GM12878 (cell line): ENCODE results near the gene CACNA2D1. TPM values are rescaled to one million over a fixed set of nuclear protein-coding genes. Genes with fewer than 3 reads are reported as not detected.

ENCODE experiments used
- ATAC-seq: fragments of 200-7000 bp; cut with Tn5 transposase; 3 replicates; pipeline ENCODE4 v1.9.1; 2020; ENCODE audit warnings: mild to moderate bottlenecking, moderate library complexity
- BruUV-seq: library from RNA; stranded (reverse); fragments of 400-500 nt; replicated peaks from 2 replicates; lab custom pipeline; 2021; lab: Mats Ljungman, UMichigan
- CTCF ChIA-PET: fragments of 300-600 bp; sonication (Branson Sonifier 250); formaldehyde crosslinking; extraction: SDS; loops from one replicate; lab custom pipeline; 2021; ENCODE audit warnings: inconsistent platforms; lab: Yijun Ruan, JAX
- POLR2A ChIA-PET: fragments of 350-600 bp; formaldehyde crosslinking; extraction: SDS; loops from one replicate; lab custom pipeline; 2021; ENCODE audit warnings: inconsistent platforms; lab: Charles Lee
- RAD21 ChIA-PET: fragments of 300-600 bp; sonication (Branson Sonifier 250); formaldehyde crosslinking; loops from one replicate; lab custom pipeline; 2023; ENCODE audit warnings: antibody characterized with exemption; ENCODE audit not compliant: unreplicated experiment; lab: Charles Lee
- SMC1A ChIA-PET: fragments of 300-600 bp; sonication (Branson Sonifier 250); formaldehyde crosslinking; loops from one replicate; lab custom pipeline; 2023; ENCODE audit not compliant: unreplicated experiment, uncharacterized antibody; lab: Charles Lee
- DNase-seq: peaks from one replicate; pipeline ENCODE4 v3.0.0-alpha.2; 2011; ENCODE audit warnings: low read depth, low spot score
- FAIRE-seq: peaks from 3 replicates; lab custom pipeline; 2011; peaks lifted over from hg19 to GRCh38; lab: Jason Lieb, UNC
- H2AFZ ChIP-seq: 2 replicates; pipeline ENCODE4 v1.6.0; 2011; ENCODE audit warnings: low read depth, low read length, control low read depth; ENCODE audit not compliant: control insufficient read depth
- H3K27ac ChIP-seq: 2 replicates; pipeline ENCODE4 v1.5.1; 2011; ENCODE audit warnings: control low read depth; ENCODE audit not compliant: control insufficient read depth, insufficient read depth
- H3K27me3 ChIP-seq, 2 experiments: replicated peaks in 1 of 2; 2 replicates each; pipeline versions ENCODE4 v1.6.0 to v1.6.1; 2011; ENCODE audit warnings: low read length in 1 of 2; ENCODE audit not compliant: control insufficient read depth in 2 of 2, insufficient read depth in 2 of 2
- H3K36me3 ChIP-seq, 2 experiments: 2 replicates each; pipeline ENCODE4 v1.5.1; 2011; ENCODE audit warnings: low read length in 1 of 2; ENCODE audit not compliant: control insufficient read depth in 2 of 2, insufficient read depth in 2 of 2
- H3K4me1 ChIP-seq: 2 replicates; pipeline ENCODE4 v1.6.1; 2011; ENCODE audit warnings: mild to moderate bottlenecking, low read length, moderate library complexity, mixed read lengths; ENCODE audit not compliant: control insufficient read depth, insufficient read depth
- H3K4me2 ChIP-seq: 2 replicates; pipeline ENCODE4 v1.6.0; 2011; ENCODE audit warnings: control low read depth; ENCODE audit not compliant: control insufficient read depth, insufficient read depth
- H3K4me3 ChIP-seq: fragments of 200-600 bp; sonication (generic); 2 replicates; pipeline ENCODE4 v1.5.1; 2016
- H3K79me2 ChIP-seq: 2 replicates; pipeline ENCODE4 v1.6.0; 2011; ENCODE audit warnings: low read length; ENCODE audit not compliant: control insufficient read depth, insufficient read depth
- H3K9ac ChIP-seq: 2 replicates; pipeline ENCODE4 v1.8.0; 2011; ENCODE audit warnings: low read length, control low read depth, mixed read lengths; ENCODE audit not compliant: control insufficient read depth, insufficient read depth
- H3K9me3 ChIP-seq: replicated peaks from 3 replicates; pipeline ENCODE4 v1.5.1; 2011; ENCODE audit warnings: mild to moderate bottlenecking, low read length; ENCODE audit not compliant: control insufficient read depth, insufficient read depth
- H4K20me1 ChIP-seq: 2 replicates; pipeline ENCODE4 v1.6.0; 2011; ENCODE audit not compliant: control insufficient read depth, insufficient read depth
- CREM ChIP-seq: IDR thresholded peaks from 2 replicates; pipeline ENCODE4 v1.6.1; 2014; ENCODE audit warnings: antibody characterized with exemption, low read depth
- NFYA ChIP-seq: IDR thresholded peaks from 2 replicates; pipeline ENCODE4 v1.6.1; 2011; ENCODE audit warnings: low read depth, mild to moderate bottlenecking, low read length, improper control_type of control experiment, borderline replicate concordance
- NKRF ChIP-seq: fragments of 450-650 bp; conservative IDR thresholded peaks from 2 replicates; pipeline ENCODE4 v1.6.1; 2017; ENCODE audit warnings: mild to moderate bottlenecking, moderate library complexity
- PAX5 ChIP-seq: IDR thresholded peaks from 2 replicates; pipeline ENCODE4 v1.6.1; 2011; ENCODE audit warnings: low read depth, low read length, borderline replicate concordance
- SMC3 ChIP-seq: IDR thresholded peaks from 2 replicates; pipeline ENCODE4 v1.6.1; 2011; ENCODE audit warnings: low read length, improper control_type of control experiment, borderline replicate concordance
- SPI1 ChIP-seq: IDR thresholded peaks from 2 replicates; pipeline ENCODE4 v1.6.1; 2011; ENCODE audit warnings: low read depth, mild to moderate bottlenecking, low read length, moderate library complexity, borderline replicate concordance; ENCODE audit not compliant: insufficient read depth
- WGBS: methylation state at CpG from one replicate; pipeline ENCODE4 v1.1.6; 2016; ENCODE audit warnings: low lambda C conversion rate; ENCODE audit not compliant: insufficient replicate concordance, insufficient coverage; ENCODE audit errors: missing lambda C conversion rate; 5-methylcytosine and 5-hydroxymethylcytosine counted together
- in situ Hi-C: fragments of 300-500 bp; cut with MboI; formaldehyde crosslinking; loops from 9 replicates; pipeline ENCODE4 v1.14.3; 2018; ENCODE audit warnings: mixed read lengths
- intact Hi-C: fragments of 100-400 bp; cut with micrococcal nuclease; formaldehyde crosslinking; loops from one replicate; pipeline ENCODE4 v1.14.2; 2022; ENCODE audit not compliant: unreplicated experiment
- polyA plus RNA-seq, 11 experiments: library from polyadenylated mRNA; depleted of rRNA in 4 of 11; unstranded in 6 of 11; stranded (reverse) in 5 of 11; fragments of >200 nt; fragmentation: Nextera tagmentation in 4 of 11; fragmentation: Illumina TruSeq in 1 of 11; extraction: Ambion mirVana in 4 of 11; extraction: Trizol in 1 of 11; gene quantifications; 1 replicate in 1 of 11; 2 replicates in 10 of 11; pipeline versions ENCODE4 v1.2.1 to v1.2.3, GENCODE V29; 2011 to 2016; ENCODE audit warnings: inconsistent platforms in 2 of 11, missing spikeins in 2 of 11, low read depth in 1 of 11
- total RNA-seq, 4 experiments: library from RNA; depleted of rRNA in 3 of 4; stranded (reverse); fragments of >200 nt in 3 of 4; fragmentation: Illumina TruSeq in 1 of 4; extraction: Trizol in 1 of 4; gene quantifications; 2 replicates each; pipeline versions ENCODE4 v1.2.1 to v1.2.3, GENCODE V29; 2013 to 2021
- TF ChIP-seq, protein P1 (sequence below): IDR thresholded peaks from 2 replicates; pipeline ENCODE4 v1.6.1; 2012; ENCODE audit warnings: low read depth, low read length, improper control_type of control experiment

CACNA2D1 gene
- total and polyA plus RNA-seq, 10 of the 15 experiments (the other 5 are each of a cell fraction or from before 2014, with no cell fraction given), result 0.14 to 14.8 (median 0.97) TPM

GRCh38 chr7:81903115-81903514 lies 540.5 kb downstream of the CACNA2D1 start:
- peak; percentile 66 for FAIRE-seq
- RAD21 ChIA-PET, result no interaction called here
- H3K27me3 ChIP-seq, result no peaks in the 10 kb centered on the region
- H4K20me1 ChIP-seq, result no peaks in the 10 kb centered on the region
- SMC1A ChIA-PET, result interaction anchor here (0.9 to 1.2 kb wide), 2 partner anchors 37 to 106 kb away, joined by 3 read pairs; no protein-coding TSS in a partner anchor
- H3K79me2 ChIP-seq, result no peaks in the 10 kb centered on the region
- intact Hi-C loops (no loop called here), in situ Hi-C loops (no loop called here)
- ATAC-seq, result no peak; the same call in 2 of the 3 replicates
- CTCF ChIA-PET, result interaction anchor here (0.5 to 1.1 kb wide), 2 partner anchors 48 to 59 kb away, joined by 3 to 4 read pairs; no protein-coding TSS in a partner anchor
- no peak overlapping the region for H3K27ac ChIP-seq
- no peak overlapping the region for H3K9ac ChIP-seq
- no peak overlapping the region; the same call in 1 of the 2 replicates for H2AFZ ChIP-seq
- H3K36me3 ChIP-seq, result no peaks in the 10 kb centered on the region
- H3K4me1 ChIP-seq, result peaks cover 11% of the 10 kb centered on the region
- H3K4me2 ChIP-seq, result peak overlapping the region; percentile 34
- TF ChIP-seq CREM (no peak), SPI1 (no peak), PAX5 (0 out of 2 replicates have a peak, but pooled peaks have one; percentile 24), NFYA (no peak), SMC3 (no peak), NKRF (no peak)
- TF ChIP-seq, protein P1, sequence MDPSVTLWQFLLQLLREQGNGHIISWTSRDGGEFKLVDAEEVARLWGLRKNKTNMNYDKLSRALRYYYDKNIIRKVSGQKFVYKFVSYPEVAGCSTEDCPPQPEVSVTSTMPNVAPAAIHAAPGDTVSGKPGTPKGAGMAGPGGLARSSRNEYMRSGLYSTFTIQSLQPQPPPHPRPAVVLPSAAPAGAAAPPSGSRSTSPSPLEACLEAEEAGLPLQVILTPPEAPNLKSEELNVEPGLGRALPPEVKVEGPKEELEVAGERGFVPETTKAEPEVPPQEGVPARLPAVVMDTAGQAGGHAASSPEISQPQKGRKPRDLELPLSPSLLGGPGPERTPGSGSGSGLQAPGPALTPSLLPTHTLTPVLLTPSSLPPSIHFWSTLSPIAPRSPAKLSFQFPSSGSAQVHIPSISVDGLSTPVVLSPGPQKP, result no peak
- TF ChIP-seq, all 136 proteins: peak for 1
- BruUV-seq, result no TSS peak
- no peak overlapping the region for H3K4me3 ChIP-seq
- WGBS, result 41% methylated on average over 2 of the region's 2 CpGs
- H3K9me3 ChIP-seq, result no peaks in the 10 kb centered on the region; the same call in 2 of the 3 replicates
- no peak for DNase-seq
- POLR2A ChIA-PET, result no interaction called here
